GM18951 (cell line): ENCODE measurements around the gene NPC2.
"Not testable (repeated sequence)": the region's sequence is repeated elsewhere in the genome, so short reads cannot be mapped to it uniquely, and the experiment has no call there.

Experiments
- POLR2A ChIP-seq: IDR thresholded peaks from 4 replicates; pipeline ENCODE4 v1.6.1; 2011; ENCODE audit warnings: mild to moderate bottlenecking; ENCODE audit not compliant: insufficient read length, insufficient read depth; ENCODE audit errors: extremely low read depth
- in situ Hi-C: fragments of 300-500 bp; cut with MboI; formaldehyde crosslinking; loops from one replicate; pipeline ENCODE4 v1.12.0; 2022; ENCODE audit warnings: low sequenced_read_pairs, mixed read lengths, inconsistent platforms; ENCODE audit not compliant: unreplicated experiment

Gene NPC2

GRCh38 chr14:74459976-74460375 is 33.1 kb downstream of the NPC2 start:
- in situ Hi-C loops: no loop called here
- no peak for TF ChIP-seq POLR2A

GRCh38 chr14:74459289-74459946 is 33.7 kb downstream of the NPC2 start:
- TF ChIP-seq POLR2A: no peak
- in situ Hi-C loops: no loop called here

DNA sequence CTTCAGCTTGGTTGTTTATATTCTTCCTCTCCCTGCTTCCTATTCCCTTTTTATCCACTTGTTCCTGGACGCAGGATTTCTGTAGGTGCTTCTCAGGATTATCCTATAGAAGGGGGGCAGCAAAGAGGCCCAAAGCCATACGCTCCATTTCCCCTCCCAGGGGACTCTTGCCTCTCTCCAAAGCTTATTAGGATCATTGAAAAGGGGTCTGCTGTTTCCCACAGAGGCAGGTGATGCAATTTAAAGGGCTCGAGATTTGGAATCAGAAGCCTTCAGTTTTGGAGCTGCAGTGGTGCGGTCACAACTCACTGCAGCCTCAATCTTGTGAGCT is 35.6 kb downstream of the NPC2 start:
- TF ChIP-seq POLR2A: no peak
- in situ Hi-C loops: no loop called here

- TF ChIP-seq POLR2A: no peak
- in situ Hi-C loops: no loop called here
These were observed 36.2 kb downstream of the NPC2 start for GRCh38 chr14:74456684-74457564.

DNA sequence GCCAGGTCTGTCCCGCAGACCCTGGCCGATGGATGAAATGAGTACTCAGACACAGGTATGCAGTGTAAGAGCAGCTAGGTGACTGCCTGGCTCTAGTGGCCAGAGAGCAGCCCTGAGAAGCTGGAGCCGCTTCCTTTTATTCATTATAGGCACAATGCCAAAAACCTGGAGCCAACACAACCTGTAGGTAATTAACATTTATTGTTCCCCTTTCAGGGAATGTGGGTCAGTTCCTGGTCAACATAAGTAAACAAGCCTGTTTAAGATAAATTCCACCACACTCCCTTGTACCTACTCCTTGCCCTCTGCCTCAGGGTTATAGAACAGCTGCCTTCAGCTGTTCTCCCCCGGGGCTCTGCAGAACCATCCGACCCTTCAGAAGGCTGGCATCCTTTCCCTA is 38.7 kb downstream of the NPC2 start:
- in situ Hi-C loops: not testable (repeated sequence)

- in situ Hi-C loops: no loop called here
- TF ChIP-seq POLR2A: no peak
These were observed 48.2 kb downstream of the NPC2 start for GRCh38 chr14:74444866-74445265.

- no peak for TF ChIP-seq POLR2A
These were observed 50.3 kb downstream of the NPC2 start for GRCh38 chr14:74442757-74443156.

GRCh38 chr14:74441113-74441512 is 52.0 kb downstream of the NPC2 start:
- in situ Hi-C loops: no loop called here
- no peak for TF ChIP-seq POLR2A

More at GRCh38 chr14:74442757-74443156, 50.3 kb downstream of the NPC2 start:
- in situ Hi-C loops: no loop called here

GRCh38 chr14:74438351-74438915 is 54.7 kb downstream of the NPC2 start:
- in situ Hi-C loops: no loop called here

DNA sequence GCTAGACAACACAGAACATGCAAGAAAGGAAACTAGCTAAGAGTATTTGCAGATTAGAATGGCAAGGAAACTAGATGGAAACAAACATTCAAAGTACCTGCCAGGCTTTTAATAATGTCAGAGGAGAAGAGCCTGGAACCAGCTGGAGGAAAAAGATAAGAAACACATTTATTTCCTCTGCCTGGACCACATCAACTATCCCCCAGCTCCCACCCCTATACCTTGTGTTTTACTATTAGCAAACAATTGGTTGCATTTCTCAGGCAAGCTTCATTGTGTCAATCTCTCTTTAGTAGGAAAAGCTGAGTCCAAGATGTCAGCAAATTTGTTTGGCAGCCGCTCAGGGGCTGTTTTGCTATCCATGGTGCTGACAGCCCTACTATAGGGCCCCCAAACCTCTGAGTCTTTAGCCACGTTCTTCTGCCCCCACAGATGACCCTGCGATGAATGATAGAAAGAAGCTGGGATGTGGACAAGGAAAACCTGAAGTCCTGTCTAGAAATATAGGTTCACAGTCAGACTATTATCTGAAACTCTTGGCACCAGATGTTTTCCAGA is 55.5 kb downstream of the NPC2 start:
- TF ChIP-seq POLR2A: no peak
- in situ Hi-C loops: no loop called here

More at GRCh38 chr14:74438351-74438915, 54.7 kb downstream of the NPC2 start:
- no peak for TF ChIP-seq POLR2A

- in situ Hi-C loops: no loop called here
- TF ChIP-seq POLR2A: no peak
These were observed 58.8 kb downstream of the NPC2 start for GRCh38 chr14:74434294-74434693.

- no peak for TF ChIP-seq POLR2A
- in situ Hi-C loops: no loop called here
These were observed 63.1 kb downstream of the NPC2 start for GRCh38 chr14:74429991-74430390.
